ENCODE measurements around the gene RAB24.

- TF ChIP-seq CTCF (IDR thresholded peaks at IDR 0.05; ENCODE audit: poor library complexity, severe bottlenecking) (no peak), EZH2 (IDR thresholded peaks at IDR 0.05; ENCODE audit: borderline replicate concordance, insufficient read depth, low read length, poor library complexity, severe bottlenecking) (no peak), RAD21 (conservative IDR thresholded peaks at IDR 0.05) (no peak)
These were observed 26.6 kb downstream of the RAB24 start for GRCh38 chr5:177276886-177277285.

Measured in neural cell (in vitro differentiated cells).